HG02981 (cell line): Measurements from ENCODE around the gene TUBAL3.

Experiments used
- ATAC-seq: cut with Tn5 transposase; IDR thresholded peaks from one replicate; pipeline ENCODE4 v1.9.1; 2021; ENCODE audit warnings: mild to moderate bottlenecking, moderate library complexity; ENCODE audit not compliant: unreplicated experiment

Gene TUBAL3

DNA sequence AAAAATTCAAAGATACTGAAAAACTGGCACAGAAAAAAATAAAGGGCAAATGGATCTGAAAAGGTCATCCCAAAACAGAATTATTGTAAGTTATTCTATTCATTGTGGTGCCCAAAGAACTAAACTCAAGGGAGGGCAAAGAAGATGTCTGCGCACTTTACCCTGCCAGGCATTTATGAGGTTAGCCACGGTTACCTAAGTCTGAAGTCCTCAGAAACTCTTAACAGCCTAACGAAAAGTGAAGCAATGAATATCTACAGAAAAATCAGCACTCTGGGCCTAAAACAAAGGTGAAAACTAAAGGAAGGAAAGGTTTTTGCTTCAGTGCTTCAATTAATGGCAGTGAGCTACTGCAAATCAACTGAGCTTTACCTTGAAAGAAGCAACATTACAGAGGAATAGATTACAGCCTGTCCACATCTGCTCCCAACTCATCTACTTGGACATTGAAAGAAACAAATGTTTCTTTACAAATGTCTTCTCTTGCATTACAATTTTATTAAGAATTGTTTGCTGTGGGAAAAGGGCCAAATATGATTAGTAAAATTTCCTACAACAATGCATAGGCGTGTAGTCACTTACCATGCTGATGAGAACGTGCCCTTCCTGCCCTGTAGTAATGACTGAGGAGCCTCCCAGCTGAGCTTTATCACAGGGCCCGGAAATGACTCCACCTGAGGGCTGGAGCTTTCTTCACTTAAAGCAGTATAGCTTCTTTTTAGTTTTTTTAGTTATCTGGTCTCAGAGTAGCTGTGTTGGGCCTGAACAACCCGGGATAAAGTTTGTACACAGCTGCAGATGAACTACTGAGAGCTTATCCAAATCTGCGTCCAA, at the start of gene TUBAL3:
Gene TUBAL3 (minus strand): TSS at position 621 of the 834 bp plus-strand sequence. CDS start 36 bp downstream, at position 585.
- no peak for ATAC-seq

DNA sequence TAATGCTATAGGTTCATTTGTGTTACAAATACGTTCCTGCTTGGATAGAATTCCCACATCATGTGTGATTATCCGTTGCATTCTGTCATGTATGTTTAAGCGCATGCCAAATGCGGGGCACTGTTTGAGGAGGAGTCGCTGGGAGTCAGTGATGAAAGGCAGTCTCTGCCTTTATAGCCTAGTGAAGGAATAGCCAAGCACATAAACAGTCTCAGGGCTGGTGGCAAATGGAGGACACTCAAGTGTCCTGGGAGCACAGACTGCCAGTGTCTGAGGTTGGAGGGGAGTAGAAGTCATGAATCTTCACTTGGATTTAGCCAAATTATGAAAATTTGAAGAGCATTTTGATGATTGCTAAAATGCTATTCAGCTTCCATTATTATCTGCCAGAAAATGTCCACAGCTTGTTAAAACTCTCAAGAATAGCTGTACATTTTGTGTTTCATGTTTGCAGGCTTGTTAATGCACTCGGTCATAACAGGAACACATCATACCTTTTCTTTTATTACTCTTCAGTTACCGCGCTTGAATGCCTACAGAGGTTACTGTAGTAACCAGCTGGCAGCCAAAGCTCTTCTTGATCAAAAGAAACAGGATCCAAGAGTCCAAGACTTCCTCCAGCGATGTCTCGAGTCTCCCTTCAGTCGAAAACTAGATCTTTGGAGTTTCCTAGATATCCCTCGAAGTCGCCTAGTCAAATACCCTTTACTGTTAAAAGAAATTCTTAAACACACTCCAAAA, 49.3 kb upstream of the TUBAL3 start:
- no peak for ATAC-seq

DNA sequence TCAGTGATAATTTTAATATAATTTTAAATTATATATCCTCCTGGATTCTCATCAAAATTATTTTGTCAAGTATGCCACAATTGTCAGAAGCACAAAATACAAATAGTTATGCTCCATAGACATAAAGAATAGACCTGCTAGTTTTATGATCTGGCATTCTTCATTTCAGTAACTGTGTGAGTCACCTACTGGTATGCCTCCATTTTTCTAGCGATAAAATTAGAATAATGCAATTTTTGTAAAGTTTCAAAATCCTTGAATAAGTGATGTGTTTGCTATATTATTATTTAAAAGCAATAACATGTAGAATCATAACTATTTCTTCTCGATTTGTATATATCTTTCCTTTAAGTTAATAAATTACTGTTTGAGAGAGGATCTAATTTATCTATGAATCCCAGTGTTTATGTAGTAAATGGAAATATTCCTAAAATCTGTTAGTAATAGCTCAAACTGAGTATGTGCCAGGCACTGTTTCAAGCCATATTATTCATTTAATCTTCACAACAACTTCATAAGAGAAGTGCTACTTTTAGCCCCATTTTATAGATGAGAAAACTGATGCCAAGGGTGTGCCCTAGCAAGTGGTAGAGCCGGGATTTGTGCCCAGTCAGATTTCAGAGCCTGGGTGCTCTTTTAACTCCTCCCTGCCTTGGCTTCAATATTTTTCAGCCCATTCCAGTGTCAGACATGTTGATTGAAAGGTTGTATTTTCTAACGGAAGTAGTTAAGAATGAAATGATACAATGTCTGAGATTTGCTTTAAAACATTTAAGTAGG, 46.2 kb upstream of the TUBAL3 start:
- no peak for ATAC-seq

DNA sequence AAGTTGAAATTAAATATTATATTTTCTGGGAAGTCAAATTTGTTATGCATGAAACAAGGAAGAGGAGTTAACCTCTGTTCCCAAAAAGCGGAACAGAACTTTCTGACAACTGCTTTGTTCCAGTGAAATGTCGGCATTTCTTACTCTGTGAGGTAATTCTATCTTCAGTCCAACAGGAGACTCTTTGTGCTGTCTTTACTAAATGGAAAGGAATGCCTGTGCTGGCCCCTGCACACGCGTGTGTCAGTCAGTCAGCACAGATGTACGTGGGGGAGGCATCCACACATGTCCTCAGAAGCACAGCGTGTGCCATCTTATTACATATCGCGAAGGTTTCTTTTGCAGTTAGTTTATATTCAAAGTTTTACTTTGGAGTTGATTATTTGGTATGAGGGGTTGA, 45.2 kb upstream of the TUBAL3 start:
- no peak for ATAC-seq

DNA sequence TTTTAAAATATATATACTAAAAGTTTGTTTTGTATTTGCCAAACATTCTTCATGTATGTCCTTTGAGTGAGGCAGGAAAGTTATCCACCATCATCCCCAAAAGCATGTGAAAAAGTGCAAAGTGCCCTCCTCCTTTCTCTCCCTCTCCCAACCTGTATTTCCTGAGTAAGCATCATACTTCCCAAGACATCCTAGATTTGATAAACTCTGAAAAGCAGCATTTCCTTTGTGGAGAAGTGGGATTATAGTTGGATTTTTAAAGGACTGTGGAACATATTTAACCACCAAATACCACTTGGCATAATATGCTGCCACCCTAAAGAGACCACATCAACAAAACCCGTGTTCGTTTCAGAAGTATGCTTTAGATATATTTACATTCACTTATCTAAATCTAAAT, 44.6 kb upstream of the TUBAL3 start:
- ATAC-seq = no peak

DNA sequence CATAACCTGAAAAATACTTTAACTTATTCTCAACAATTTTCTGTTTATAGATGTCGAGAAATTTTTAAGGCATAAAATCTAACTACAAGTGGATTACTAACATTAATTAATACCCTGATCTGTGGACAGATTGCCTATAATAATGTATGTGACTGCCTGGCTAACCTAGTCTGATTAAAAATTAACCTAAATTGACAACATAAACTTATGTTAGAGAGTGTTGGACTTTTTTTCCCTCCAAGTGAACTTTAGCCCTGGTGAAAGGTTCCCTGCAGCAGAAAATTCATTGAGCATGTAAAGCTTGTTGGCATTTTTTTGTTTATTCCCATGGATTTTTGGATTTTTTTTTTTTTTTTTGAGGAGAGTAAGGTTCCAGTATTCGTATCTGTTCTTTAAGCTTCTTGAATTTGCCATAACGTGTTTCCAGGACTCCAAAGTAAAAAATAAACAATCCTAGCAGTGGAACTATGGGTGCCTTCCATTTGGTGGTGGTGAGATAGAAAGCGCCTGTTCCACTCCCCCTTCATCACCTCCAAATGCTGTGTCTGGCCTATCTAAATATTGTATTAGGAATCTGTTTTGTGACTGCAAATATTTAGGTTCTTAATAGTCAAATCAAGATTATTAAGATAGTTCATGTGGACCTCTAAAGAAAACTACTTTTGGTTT, 43.8 kb upstream of the TUBAL3 start:
- ATAC-seq = no peak

DNA sequence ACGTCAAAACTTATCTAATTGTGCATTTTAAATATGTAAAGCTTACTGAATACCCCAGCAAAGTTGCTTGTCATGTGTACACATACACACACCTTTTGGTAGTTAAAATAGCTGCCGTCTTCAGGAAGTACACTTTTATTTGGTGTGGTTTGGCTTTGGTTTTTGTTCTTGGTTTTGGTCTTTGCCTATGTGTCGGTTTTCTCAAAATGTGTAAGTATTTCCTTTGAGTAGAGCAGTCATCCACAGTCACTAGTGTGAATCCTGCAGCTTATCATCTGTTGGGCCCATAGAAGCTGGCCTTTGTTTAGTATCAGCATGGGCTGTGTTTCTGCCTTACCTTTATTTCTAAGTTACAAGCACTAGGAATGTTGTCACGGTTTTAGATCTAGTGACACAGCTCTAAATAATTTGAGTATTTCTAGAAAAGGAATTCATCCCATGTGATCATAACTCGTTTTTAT, 43.0 kb upstream of the TUBAL3 start:
- ATAC-seq = peak; percentile 36

DNA sequence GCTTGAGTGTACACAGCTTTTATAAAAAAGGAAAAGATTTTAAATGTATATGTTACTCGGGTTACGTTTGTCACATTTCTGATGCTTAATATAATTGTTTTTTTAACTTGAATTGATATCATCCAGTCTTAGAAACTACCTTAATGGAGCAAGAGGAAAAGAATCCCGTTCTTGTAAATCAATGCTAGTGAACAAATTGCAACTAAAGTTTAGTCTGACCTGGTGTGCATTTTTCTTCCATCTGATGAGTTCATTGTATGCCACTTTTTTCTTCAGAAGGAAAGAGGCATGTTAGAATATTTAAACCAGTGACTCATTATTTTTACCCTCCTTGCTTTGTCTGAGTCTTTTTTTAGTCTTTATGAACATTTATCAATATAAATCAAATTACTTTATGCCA, 42.4 kb upstream of the TUBAL3 start:
- ATAC-seq = no peak

DNA sequence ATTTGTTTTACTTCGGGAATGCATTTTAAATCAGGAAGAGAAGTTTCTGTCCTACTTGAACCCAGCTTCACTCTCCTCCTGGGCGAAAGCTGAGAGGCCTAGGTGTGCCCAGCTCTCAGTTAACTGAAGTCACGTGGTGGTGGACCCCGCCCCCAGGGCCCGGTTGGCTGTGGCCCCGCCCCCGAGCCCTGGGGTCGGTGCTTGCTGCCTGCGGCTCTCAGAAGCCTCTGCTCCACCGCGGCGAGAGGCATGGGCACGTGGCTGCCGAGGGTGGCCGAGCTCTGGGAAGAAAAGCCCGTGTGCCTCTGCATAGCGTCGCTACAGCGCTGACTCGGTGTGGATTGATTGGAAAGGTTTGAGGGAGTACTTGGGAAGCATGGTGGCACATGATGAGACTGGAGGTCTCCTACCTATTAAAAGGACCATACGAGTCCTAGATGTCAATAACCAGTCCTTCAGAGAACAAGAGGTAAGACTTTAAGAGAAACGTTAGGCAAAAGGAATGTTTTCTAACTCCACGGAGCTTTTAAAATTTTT, 41.8 kb upstream of the TUBAL3 start:
- peak; percentile 33 for ATAC-seq

DNA sequence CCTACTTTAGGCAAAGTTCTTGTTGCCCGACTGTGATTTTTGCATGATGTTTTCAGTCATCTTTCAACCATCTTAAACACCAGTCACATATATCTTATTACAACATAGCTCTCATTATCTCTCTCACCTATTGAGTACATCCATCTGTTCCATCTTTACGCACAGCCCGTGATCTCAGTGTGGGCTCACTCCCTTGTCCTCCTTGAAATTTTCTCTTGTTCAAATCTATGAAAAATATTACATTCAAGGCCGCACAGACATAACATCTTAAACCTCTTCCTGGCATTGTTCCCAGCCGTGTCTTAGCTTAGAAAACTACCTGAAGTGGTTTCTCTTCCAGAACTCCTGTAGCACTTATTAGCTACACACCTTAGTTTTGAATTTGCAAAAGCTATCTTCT, 40.4 kb upstream of the TUBAL3 start:
- ATAC-seq = no peak

DNA sequence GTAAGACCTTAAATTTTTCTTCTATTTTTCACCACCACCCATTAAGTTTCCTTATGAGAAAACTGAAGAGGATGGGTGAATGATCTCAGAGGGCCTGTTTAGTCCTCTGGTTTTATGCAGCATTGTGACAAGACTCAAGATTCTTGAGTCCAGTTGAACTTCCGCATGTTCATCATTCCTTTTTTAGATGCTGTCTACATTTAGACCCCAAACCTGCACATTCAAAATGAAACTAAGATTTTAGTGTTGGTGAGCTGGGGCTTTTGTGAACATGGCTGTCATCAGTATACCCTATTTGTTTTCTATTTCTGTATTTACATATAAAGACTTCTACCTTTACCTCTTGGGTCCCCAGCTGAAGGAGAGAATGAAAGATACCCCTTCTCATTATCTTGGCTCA, 38.8 kb upstream of the TUBAL3 start:
- ATAC-seq = peak; percentile 72

DNA sequence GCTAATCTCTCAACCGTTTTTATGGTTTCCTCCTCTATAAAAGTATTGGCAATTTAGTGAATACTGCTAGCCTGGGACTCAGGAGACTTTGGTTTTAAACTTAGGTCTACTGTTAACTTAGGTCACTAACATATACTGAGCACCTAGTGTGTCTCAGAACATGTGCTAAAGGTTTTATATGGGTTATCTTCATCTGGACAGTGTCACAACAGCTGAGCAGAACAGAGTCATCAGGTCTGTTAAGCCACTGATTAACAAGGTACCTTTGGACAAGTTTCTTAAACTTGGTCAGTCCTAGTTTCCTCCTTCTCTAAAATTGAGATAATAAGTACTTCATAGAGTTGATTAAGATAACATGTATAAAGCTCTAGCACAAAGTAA, 38.4 kb upstream of the TUBAL3 start:
- peak; percentile 43 for ATAC-seq

DNA sequence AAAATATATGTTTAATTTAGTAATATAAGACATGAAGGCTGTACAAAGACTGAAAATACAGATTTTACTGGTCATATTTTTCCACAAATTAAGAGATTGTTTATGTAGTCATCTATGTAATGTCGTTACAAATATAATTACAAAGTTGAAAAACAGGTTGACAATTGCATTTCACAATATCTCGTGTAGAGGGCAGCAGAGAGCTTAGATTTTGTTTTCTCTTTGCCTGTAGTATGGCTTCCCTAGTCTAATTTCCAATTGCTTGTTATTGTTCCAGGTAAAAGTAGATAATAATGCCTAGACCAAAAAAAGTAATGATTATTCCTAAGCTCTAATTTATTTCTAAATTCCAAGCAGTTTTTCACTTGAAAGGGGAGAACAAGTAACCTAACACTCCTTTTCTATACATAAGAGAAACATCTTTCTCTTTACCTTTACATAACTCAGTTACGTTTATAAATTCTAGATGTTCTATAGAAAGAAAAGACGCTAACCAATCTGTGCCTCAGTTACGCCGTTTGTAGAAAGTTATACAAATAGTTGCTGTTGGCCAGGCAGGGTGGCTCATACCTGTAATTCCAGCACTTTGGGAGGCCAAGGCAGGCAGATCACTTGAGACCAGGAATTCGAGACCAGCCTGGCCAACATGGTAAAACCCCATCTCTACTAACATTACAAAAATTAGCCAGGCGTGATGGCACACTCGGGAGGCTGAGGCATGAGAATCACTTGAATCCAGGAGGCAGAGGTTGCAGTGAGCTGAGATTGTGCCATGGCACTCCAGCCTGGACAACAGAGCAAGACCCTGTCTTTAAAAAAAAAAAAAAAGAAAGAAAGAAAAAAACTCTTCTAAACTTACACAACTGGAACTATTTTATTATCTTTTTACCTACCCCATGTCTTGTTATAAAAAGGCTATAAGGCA, 37.7 kb upstream of the TUBAL3 start:
- no peak for ATAC-seq

DNA sequence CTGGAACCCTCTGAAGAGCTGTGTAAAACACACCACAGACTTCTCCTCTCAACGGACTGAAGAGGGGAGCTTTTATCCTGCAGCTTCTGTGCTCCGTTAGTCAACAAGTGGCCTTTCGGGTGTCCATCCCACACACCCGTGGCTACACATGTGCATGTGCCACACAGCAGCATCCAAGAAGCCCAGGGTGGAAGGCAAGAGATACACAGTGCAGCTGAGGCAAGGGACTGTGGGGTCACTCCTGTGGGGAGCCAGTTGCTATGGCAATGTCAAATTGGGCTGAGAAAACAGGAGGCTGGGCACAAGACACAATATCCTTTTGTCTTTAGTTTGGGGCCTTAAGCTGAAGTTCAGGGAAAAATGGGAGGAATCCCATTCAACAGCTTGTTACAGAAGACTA, 36.5 kb upstream of the TUBAL3 start:
- ATAC-seq = no peak

DNA sequence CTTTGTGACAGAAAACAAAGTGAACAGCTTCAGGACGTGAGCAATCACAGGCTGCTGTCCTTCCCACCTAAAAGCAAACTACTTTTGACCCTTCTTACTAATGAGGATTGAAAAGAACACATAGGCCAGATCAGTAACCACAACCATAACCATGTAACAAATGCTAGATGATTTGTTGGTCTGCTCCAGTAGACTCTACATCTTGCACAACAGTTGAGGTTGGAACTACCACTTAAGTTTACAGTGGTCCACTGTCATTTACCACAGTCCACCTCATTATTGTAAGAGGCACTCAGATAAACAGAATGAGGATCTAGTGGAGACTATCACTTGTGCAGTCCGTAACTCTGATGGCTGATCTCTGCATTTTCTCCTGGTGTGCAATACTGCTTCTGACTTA, 35.6 kb upstream of the TUBAL3 start:
- ATAC-seq = no peak

DNA sequence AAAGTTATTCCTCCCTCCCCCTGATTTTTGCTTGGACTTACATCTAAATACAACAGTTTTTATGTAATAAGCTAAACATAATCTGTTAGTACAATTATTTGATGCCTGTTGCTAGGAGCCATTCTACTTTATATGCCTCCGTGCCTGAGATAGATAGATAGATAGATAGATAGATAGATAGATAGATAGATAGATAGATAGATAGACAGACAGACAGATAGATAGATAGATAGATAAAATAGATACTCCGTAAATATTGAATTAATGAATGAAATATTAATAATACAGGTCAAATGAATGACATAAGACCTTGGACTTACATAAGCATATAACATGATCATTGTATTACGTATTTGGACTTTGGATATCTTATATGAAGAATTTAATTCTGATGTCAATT, 30.7 kb upstream of the TUBAL3 start:
- ATAC-seq = no peak

DNA sequence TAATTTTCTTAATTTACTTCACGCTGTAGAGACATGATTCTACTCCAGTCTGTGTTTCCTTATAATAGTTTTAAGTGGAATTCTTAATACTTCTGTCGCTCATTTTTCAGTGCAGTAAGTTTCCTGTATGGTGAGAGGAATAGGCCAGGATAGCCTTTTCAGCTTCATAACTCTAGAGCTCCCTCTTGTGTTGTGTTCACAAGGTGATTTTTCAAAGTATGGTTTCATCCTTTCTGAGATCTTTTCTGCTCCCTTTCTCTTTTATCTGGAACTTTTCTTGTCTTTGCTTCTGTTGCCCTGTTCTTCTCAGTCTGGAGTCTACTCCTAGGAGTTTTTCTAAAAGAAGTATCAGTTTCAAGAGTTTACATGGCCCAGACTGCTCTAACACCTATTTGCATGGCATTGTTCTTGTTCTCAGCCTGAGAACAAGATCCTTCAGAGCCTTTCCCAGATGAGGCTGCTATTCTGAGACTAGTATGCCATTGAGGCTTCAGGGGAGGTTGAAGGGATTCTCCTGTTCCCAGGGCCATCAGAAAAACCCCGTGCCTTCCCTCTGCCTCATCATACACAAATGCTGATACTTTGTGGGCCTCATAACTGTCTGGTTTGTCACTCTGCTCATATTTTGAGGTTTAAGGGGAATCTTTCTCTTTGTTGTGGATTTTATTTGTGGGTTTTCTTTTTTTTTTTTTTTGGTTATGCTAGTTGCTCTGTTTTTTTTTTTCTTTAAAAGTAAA, 29.6 kb upstream of the TUBAL3 start:
- ATAC-seq = peak; percentile 53

DNA sequence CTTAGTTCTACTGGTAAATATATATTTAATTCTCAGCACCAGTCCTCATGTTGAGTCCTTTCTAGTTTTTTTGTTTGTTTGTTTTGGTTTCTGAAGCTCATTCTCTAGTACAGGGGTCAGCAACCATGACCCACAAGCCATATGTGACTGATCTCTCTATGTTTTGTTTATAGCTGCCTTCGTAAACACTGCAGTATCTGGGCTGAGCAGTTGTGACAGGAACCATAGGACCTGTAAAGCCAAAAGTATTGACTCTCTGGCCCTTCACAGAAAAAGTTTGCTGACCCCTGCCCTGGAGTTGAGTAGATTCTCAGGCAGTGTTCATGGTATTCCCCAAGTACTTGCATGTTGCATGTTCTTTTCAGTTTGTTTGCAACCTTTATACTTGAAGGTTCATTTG, 28.6 kb upstream of the TUBAL3 start:
- peak; percentile 57 for ATAC-seq

DNA sequence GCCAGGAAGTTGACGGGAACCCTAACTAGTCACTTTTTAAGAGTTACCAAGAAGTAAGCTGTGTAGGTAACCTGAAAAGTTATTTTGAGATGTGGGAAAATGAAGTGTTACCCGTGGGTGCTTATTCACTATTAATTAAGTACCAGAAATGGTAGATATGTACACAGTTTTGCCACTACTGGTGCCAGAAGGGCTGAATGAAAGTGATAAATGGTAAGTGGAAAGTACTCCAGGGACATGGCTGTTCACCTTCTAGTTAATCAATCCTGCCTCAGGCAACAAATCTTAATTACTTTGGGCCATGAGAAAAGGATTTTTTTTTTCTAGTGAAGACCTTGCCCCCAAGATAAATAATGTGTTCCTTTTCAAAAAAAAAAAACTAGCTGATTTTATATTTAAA, 23.5 kb upstream of the TUBAL3 start:
- ATAC-seq = no peak
